ENCODE results near the gene LZTS3.
"Not testable (repeated sequence)": the region's sequence is repeated elsewhere in the genome, so short reads cannot be mapped to it uniquely, and the experiment has no call there.

LZTS3 gene

GRCh38 chr20:3121955-3122610, 51.3 kb downstream of the LZTS3 start:
- Histone ChIP-seq H3K27ac (no peak overlapping the region), H3K9me3 (no peaks in the 10 kb centered on the region), H3K4me1 (ENCODE audit: control insufficient read depth in 1 of 2, insufficient read depth in 1 of 2, low read depth in 1 of 2, low read length in 1 of 2) (peaks cover 3 to 4% of the 10 kb centered on the region in 2 experiments), H3K4me3 (ENCODE audit: low read depth in 1 of 2, low read length in 1 of 2) (no peak overlapping the region), H3K36me3 (peaks cover 40% of the 10 kb centered on the region), H3K27me3 (no peaks in the 10 kb centered on the region)
- TF ChIP-seq, protein P1, sequence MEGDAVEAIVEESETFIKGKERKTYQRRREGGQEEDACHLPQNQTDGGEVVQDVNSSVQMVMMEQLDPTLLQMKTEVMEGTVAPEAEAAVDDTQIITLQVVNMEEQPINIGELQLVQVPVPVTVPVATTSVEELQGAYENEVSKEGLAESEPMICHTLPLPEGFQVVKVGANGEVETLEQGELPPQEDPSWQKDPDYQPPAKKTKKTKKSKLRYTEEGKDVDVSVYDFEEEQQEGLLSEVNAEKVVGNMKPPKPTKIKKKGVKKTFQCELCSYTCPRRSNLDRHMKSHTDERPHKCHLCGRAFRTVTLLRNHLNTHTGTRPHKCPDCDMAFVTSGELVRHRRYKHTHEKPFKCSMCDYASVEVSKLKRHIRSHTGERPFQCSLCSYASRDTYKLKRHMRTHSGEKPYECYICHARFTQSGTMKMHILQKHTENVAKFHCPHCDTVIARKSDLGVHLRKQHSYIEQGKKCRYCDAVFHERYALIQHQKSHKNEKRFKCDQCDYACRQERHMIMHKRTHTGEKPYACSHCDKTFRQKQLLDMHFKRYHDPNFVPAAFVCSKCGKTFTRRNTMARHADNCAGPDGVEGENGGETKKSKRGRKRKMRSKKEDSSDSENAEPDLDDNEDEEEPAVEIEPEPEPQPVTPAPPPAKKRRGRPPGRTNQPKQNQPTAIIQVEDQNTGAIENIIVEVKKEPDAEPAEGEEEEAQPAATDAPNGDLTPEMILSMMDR (IDR thresholded peaks at IDR 0.05), result no peak

- no peaks in the 10 kb centered on the region for H3K9me3 ChIP-seq
- H3K4me1 ChIP-seq (ENCODE audit: control insufficient read depth in 1 of 2, insufficient read depth in 1 of 2, low read depth in 1 of 2, low read length in 1 of 2), result peaks cover 3 to 4% of the 10 kb centered on the region in 2 experiments
- no peak overlapping the region for H3K4me3 ChIP-seq (ENCODE audit: low read depth in 1 of 2, low read length in 1 of 2)
- no peak overlapping the region for H3K27ac ChIP-seq
- TF ChIP-seq, protein P1 (IDR thresholded peaks at IDR 0.05), result no peak
- peaks cover 40% of the 10 kb centered on the region for H3K36me3 ChIP-seq
- no peaks in the 10 kb centered on the region for H3K27me3 ChIP-seq
Observed at GRCh38 chr20:3121271-3121911, 52.0 kb downstream of the LZTS3 start.

- TF ChIP-seq, protein P1 (IDR thresholded peaks at IDR 0.05), result no peak
- Histone ChIP-seq H3K4me1 (ENCODE audit: control insufficient read depth in 1 of 2, insufficient read depth in 1 of 2, low read depth in 1 of 2, low read length in 1 of 2) (peaks cover 17 to 22% of the 10 kb centered on the region in 2 experiments), H3K27me3 (no peaks in the 10 kb centered on the region), H3K27ac (no peak overlapping the region), H3K9me3 (no peaks in the 10 kb centered on the region), H3K4me3 (ENCODE audit: low read depth in 1 of 2, low read length in 1 of 2) (no peak overlapping the region), H3K36me3 (peaks cover 40% of the 10 kb centered on the region)
Observed at GRCh38 chr20:3119044-3119443, 54.3 kb downstream of the LZTS3 start.

DNA sequence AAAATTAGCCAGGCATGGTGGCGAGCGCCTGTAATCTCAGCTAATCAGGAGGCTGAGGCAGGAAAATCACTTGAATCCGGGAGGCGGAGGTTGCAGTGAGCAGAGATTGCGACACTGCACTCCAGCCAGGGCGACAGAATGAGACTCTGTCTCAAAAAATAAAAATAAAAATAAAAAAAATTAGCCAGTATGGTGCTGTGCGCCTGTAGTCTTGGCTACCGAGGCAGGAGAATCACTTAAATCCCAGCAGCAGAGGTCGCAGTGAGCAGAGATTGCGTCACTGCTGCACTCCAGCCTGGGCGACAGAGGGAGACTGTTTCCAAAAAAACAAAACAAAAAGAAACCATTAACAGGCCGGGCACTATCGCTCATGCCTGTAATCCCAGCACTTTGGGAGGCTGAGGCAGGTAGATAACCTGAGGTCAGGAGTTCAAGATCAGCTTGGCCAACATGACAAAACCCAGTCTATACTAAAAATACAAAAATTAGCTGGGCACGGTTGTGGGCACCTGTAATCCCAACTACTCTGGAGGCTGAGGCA, 55.4 kb downstream of the LZTS3 start:
- H3K4me3 ChIP-seq (ENCODE audit: low read depth in 1 of 2, low read length in 1 of 2); H3K9me3 ChIP-seq; H3K27ac ChIP-seq; H3K27me3 ChIP-seq: not testable (repeated sequence)
- peaks cover 29 to 32% of the 10 kb centered on the region in 2 experiments for H3K4me1 ChIP-seq (ENCODE audit: control insufficient read depth in 1 of 2, insufficient read depth in 1 of 2, low read depth in 1 of 2, low read length in 1 of 2)
- H3K36me3 ChIP-seq, result peaks cover 34% of the 10 kb centered on the region

GRCh38 chr20:3116341-3116740, 57.0 kb downstream of the LZTS3 start:
- Histone ChIP-seq H3K4me1 (ENCODE audit: control insufficient read depth in 1 of 2, insufficient read depth in 1 of 2, low read depth in 1 of 2, low read length in 1 of 2) (peaks cover 44 to 48% of the 10 kb centered on the region in 2 experiments), H3K27me3 (no peaks in the 10 kb centered on the region), H3K36me3 (peaks cover 19% of the 10 kb centered on the region), H3K4me3 (ENCODE audit: low read depth in 1 of 2, low read length in 1 of 2) (no peak overlapping the region), H3K27ac (no peak overlapping the region), H3K9me3 (no peaks in the 10 kb centered on the region)
- TF ChIP-seq, protein P1 (IDR thresholded peaks at IDR 0.05), result no peak
